CD4-positive, alpha-beta T cell treated with Interleukin-17A for 1 hour (primary cell): ENCODE results near the gene FGD2.
A peak's percentile ranks its signal among the peaks of the same experiment; 100 is the strongest.

Source experiments
- DNase-seq: peaks from one replicate; pipeline ENCODE4 v3.0.0-alpha.2; 2020

The FGD2 gene

GRCh38 chr6:37005061-37005810, at the start of gene FGD2:
FGD2 (plus strand) TSS chr6:37005655; CDS start chr6:37005818, 163 bp downstream.
- peak; percentile 28 for DNase-seq

- no peak for DNase-seq
Observed at GRCh38 chr6:36955671-36956445, 49.6 kb upstream of the FGD2 start.

- no peak for DNase-seq
Observed at GRCh38 chr6:36956446-36956820, 49.0 kb upstream of the FGD2 start.

- no peak for DNase-seq
Observed at GRCh38 chr6:36957773-36958271, 47.6 kb upstream of the FGD2 start.

GRCh38 chr6:36958775-36959554, 46.5 kb upstream of the FGD2 start:
- DNase-seq, result no peak

GRCh38 chr6:36959555-36960250, 45.8 kb upstream of the FGD2 start:
- DNase-seq, result no peak

- no peak for DNase-seq
Observed at GRCh38 chr6:36961441-36962435, 43.7 kb upstream of the FGD2 start.

- DNase-seq, result peak; percentile 93
Observed at GRCh38 chr6:36962874-36963273, 42.6 kb upstream of the FGD2 start.

- peak; percentile 68 for DNase-seq
Observed at GRCh38 chr6:36963451-36964290, 41.8 kb upstream of the FGD2 start.

- DNase-seq, result no peak
Observed at GRCh38 chr6:36964349-36964748, 41.1 kb upstream of the FGD2 start.

GRCh38 chr6:36964908-36965307, 40.5 kb upstream of the FGD2 start:
- DNase-seq, result no peak

- DNase-seq, result no peak
Observed at GRCh38 chr6:36967301-36967700, 38.2 kb upstream of the FGD2 start.

GRCh38 chr6:36967757-36968156, 37.7 kb upstream of the FGD2 start:
- DNase-seq, result no peak

GRCh38 chr6:36968266-36968977, 37.0 kb upstream of the FGD2 start:
- DNase-seq, result no peak

GRCh38 chr6:36969240-36969691, 36.2 kb upstream of the FGD2 start:
- no peak for DNase-seq

- no peak for DNase-seq
Observed at GRCh38 chr6:36969988-36970891, 35.2 kb upstream of the FGD2 start.

- DNase-seq, result no peak
Observed at GRCh38 chr6:36970892-36971842, 34.3 kb upstream of the FGD2 start.
